OCI-LY3 (cell line): Measurements from ENCODE around the gene DYNC1I1.

Experiments used
- H2AFZ ChIP-seq: fragments of 200-600, 300-600 bp; shearing (Covaris generic); 2 replicates; pipeline ENCODE4 v1.6.0; 2014; ENCODE audit warnings: antibody characterized with exemption, low read depth, low read length
- H3K27ac ChIP-seq: fragments of 200-600, 300-600 bp; sonication (generic); 2 replicates; pipeline ENCODE4 v1.5.1; 2014; ENCODE audit warnings: mild to moderate bottlenecking, low read length, moderate library complexity, mixed read lengths
- H3K27me3 ChIP-seq: fragments of 200-600, 300-600 bp; sonication (generic); 2 replicates; pipeline ENCODE4 v1.6.1; 2014; ENCODE audit warnings: low read depth, low read length, mixed read lengths
- H3K36me3 ChIP-seq: fragments of 200-600, 300-600 bp; sonication (generic); replicated peaks from 2 replicates; pipeline ENCODE3; 2014; ENCODE audit warnings: low read depth, low read length, mixed read lengths
- H3K4me1 ChIP-seq: fragments of 300-600, 200-600 bp; sonication (generic); 2 replicates; pipeline ENCODE4 v1.6.1; 2014; ENCODE audit warnings: low read length, mixed read lengths
- H3K4me2 ChIP-seq: fragments of 200-600, 300-600 bp; sonication (generic); 2 replicates; pipeline ENCODE4 v1.6.1; 2014; ENCODE audit warnings: low read length, mixed read lengths
- H3K4me3 ChIP-seq: fragments of 300-600, 200-600 bp; sonication (generic); 2 replicates; pipeline ENCODE4 v1.5.1; 2014; ENCODE audit warnings: antibody characterized with exemption, mild to moderate bottlenecking, low read length, moderate library complexity
- H3K79me2 ChIP-seq: fragments of 300-600, 200-600 bp; shearing (Covaris generic); 2 replicates; pipeline ENCODE4 v1.6.1; 2014; ENCODE audit warnings: mild to moderate bottlenecking, low read length, mixed read lengths
- H3K9ac ChIP-seq: fragments of 300-600, 200-600 bp; shearing (Covaris generic); 2 replicates; pipeline ENCODE4 v1.6.0; 2014; ENCODE audit warnings: mild to moderate bottlenecking, low read length, moderate library complexity
- H3K9me3 ChIP-seq: fragments of 200-600, 300-600 bp; shearing (Covaris generic); 2 replicates; pipeline ENCODE4 v1.6.1; 2014; ENCODE audit warnings: low read length, mixed read lengths; ENCODE audit not compliant: insufficient read depth
- H4K20me1 ChIP-seq: fragments of 200-600, 300-600 bp; sonication (generic); 2 replicates; pipeline ENCODE4 v1.6.1; 2016; ENCODE audit warnings: low read length, mixed read lengths; ENCODE audit not compliant: insufficient read depth
- EZH2phosphoT487 ChIP-seq: fragments of 200-600 bp; shearing (Covaris generic); IDR thresholded peaks from 2 replicates; pipeline ENCODE4 v1.6.1; 2018; ENCODE audit warnings: antibody characterized with exemption, mixed run types, low read depth
- TF ChIP-seq, protein P1 (sequence below): fragments of 200-600, 300-600 bp; sonication (generic); IDR thresholded peaks from 2 replicates; pipeline ENCODE4 v1.5.1; 2014; ENCODE audit warnings: antibody characterized with exemption, low read length, low read depth

The DYNC1I1 gene

DNA sequence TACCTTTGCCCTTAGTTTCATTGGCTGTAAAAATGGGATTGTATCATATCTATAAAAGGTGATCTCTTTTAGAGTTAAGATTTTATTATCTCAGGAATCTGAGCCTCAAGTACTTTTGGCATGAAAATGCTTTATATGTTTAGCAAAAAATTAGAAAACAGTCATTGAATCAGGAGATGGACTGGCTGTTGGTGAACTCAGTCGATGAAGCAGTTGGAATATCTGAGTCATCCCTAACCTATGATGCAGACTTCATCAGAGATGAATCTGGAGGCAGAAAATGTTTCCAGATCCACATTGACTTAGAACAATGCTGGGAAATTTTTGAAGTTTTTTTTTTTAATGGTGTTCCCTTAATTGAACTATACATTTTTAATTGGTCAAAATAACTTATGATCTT lies 321.1 kb downstream of the DYNC1I1 start:
- H3K4me1 ChIP-seq: no peaks in the 10 kb centered on the region
- no peak overlapping the region for H3K9ac ChIP-seq
- H3K4me2 ChIP-seq: no peak overlapping the region
- peaks cover 14% of the 10 kb centered on the region for H3K27me3 ChIP-seq
- TF ChIP-seq, protein P1, sequence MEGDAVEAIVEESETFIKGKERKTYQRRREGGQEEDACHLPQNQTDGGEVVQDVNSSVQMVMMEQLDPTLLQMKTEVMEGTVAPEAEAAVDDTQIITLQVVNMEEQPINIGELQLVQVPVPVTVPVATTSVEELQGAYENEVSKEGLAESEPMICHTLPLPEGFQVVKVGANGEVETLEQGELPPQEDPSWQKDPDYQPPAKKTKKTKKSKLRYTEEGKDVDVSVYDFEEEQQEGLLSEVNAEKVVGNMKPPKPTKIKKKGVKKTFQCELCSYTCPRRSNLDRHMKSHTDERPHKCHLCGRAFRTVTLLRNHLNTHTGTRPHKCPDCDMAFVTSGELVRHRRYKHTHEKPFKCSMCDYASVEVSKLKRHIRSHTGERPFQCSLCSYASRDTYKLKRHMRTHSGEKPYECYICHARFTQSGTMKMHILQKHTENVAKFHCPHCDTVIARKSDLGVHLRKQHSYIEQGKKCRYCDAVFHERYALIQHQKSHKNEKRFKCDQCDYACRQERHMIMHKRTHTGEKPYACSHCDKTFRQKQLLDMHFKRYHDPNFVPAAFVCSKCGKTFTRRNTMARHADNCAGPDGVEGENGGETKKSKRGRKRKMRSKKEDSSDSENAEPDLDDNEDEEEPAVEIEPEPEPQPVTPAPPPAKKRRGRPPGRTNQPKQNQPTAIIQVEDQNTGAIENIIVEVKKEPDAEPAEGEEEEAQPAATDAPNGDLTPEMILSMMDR: no peak
- TF ChIP-seq EZH2phosphoT487: no peak
- H3K9me3 ChIP-seq: no peaks in the 10 kb centered on the region
- H4K20me1 ChIP-seq: no peaks in the 10 kb centered on the region
- H3K79me2 ChIP-seq: no peaks in the 10 kb centered on the region
- no peak overlapping the region for H3K4me3 ChIP-seq
- H3K27ac ChIP-seq: no peak overlapping the region
- no peaks in the 10 kb centered on the region for H3K36me3 ChIP-seq
- no peak overlapping the region for H2AFZ ChIP-seq

DNA sequence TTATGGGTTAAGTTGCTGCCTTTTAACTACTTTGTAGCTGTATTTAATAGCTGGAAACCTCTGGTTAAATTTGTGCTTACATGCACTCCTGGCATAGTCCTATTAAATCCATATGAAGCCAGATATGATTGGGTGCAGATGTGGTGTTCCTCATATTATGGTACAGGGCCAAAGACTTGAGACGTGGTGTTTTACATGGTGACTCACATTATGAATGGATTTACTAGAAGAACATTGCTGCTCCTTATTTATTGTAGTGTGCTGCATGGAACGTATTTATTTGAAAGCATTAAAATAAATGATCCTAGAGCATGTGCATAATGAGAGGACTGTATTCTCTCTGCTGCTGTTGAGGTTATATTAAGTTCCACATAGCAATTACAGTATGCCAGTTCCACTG lies 325.5 kb downstream of the DYNC1I1 start:
- TF ChIP-seq EZH2phosphoT487: no peak
- TF ChIP-seq, protein P1: no peak
- H3K27me3 ChIP-seq: peaks cover 9% of the 10 kb centered on the region; the same call in 1 of the 2 replicates
- no peaks in the 10 kb centered on the region for H3K4me1 ChIP-seq
- H3K4me3 ChIP-seq: no peak overlapping the region
- H4K20me1 ChIP-seq: no peaks in the 10 kb centered on the region
- no peak overlapping the region for H3K9ac ChIP-seq
- H3K36me3 ChIP-seq: no peaks in the 10 kb centered on the region
- no peak overlapping the region for H3K4me2 ChIP-seq
- no peaks in the 10 kb centered on the region for H3K79me2 ChIP-seq
- no peaks in the 10 kb centered on the region for H3K9me3 ChIP-seq
- no peak overlapping the region for H3K27ac ChIP-seq
- no peak overlapping the region for H2AFZ ChIP-seq

DNA sequence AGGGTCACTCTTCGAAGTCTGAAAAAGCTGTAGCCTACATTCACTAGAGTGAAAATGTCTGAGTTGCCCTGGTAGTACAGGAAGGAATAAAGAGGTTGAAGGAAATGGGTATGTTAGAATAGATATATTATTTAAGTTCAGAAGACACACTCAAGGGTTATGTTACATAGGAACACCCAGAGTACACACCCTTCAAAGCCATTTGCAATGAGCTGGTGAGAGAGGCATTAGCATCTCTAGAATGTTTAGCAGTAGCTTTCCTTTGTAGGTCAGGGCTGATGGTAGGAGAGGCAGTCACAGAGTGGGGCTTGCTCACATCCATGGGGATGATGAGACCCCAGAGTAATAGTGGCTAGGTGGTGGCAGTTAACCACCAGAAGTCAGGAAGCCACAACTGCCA lies 328.4 kb downstream of the DYNC1I1 start:
- Histone ChIP-seq H3K27ac (no peak overlapping the region), H3K79me2 (no peaks in the 10 kb centered on the region), H3K4me3 (no peak overlapping the region), H4K20me1 (no peaks in the 10 kb centered on the region), H3K9ac (no peak overlapping the region), H3K9me3 (no peaks in the 10 kb centered on the region), H3K4me1 (no peaks in the 10 kb centered on the region), H3K36me3 (no peaks in the 10 kb centered on the region), H3K27me3 (no peaks in the 10 kb centered on the region), H2AFZ (no peak overlapping the region), H3K4me2 (no peak overlapping the region)
- no peak for TF ChIP-seq EZH2phosphoT487
- TF ChIP-seq, protein P1: no peak

DNA sequence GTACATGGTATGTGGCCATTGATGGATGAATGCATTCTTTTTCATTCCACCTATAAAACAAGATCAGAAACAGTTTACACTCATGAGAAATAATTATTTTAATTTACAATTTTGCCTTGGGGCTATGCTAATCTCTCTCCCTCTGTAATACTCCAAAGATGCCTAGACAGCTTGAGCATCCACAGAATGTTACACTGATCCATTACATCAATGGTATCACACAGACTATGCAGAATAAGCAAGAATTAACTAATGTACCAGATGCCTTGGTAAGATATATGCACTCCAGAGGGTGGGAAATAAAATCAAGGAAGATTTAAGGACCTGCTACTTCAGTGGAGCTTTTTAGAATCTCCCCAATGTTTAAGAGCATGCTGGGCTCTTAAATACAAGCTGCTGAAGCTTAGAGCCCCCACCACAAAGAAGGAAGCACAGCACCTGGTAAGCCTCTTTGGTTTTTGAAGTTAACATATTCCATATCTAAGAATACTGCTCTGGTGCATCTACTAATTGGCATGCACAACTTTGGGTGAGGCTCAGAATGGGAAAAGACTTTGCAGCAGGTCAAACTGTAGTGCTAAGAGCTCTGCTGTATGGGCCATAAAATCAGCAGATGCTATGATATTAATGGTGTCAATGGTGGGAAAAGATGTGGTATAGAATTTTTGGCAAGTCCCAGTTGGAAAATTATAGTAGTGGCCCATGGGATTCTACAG lies 329.9 kb downstream of the DYNC1I1 start:
- TF ChIP-seq EZH2phosphoT487: no peak
- TF ChIP-seq, protein P1: no peak
- Histone ChIP-seq H3K4me3 (no peak overlapping the region), H3K79me2 (no peaks in the 10 kb centered on the region), H2AFZ (no peak overlapping the region), H3K36me3 (no peaks in the 10 kb centered on the region), H3K9me3 (no peaks in the 10 kb centered on the region), H3K4me2 (no peak overlapping the region), H3K4me1 (no peaks in the 10 kb centered on the region), H3K9ac (no peak overlapping the region), H3K27ac (no peak overlapping the region), H3K27me3 (no peaks in the 10 kb centered on the region), H4K20me1 (no peaks in the 10 kb centered on the region)
